Peyer's patch (tissue), 4 donors: ENCODE results near the gene TJP2. TPM values are rescaled to one million over a fixed set of nuclear protein-coding genes. Genes with fewer than 3 reads are reported as not detected.

ENCODE experiments used
- DNase-seq, 3 donors: peaks; one replicate each; pipeline ENCODE4 v3.0.0-alpha.2; 2017 to 2019
- H3K27ac ChIP-seq, 4 donors: fragments of 200-600 bp; sonication (generic); one replicate each; pipeline ENCODE4 v1.5.1; 2016 to 2019
- H3K27me3 ChIP-seq, 2 donors: fragments of 200-600 bp; sonication (generic); one replicate each; pipeline ENCODE4 v1.5.1; 2019
- H3K36me3 ChIP-seq, 3 donors: fragments of 200-600 bp; sonication (generic); one replicate each; pipeline ENCODE4 v1.5.1; 2016 to 2019
- H3K4me1 ChIP-seq, 4 donors: fragments of 200-600 bp; sonication (generic); one replicate each; pipeline ENCODE4 v1.5.1; 2016 to 2019
- H3K4me3 ChIP-seq, 4 donors: fragments of 200-600 bp; sonication (generic); 1 replicate in 3 of 4; 2 replicates in 1 of 4; pipeline ENCODE4 v1.5.1; 2016 to 2019; ENCODE audit warnings: mild to moderate bottlenecking in 1 of 4
- H3K9me3 ChIP-seq, 4 donors: fragments of 200-600 bp; sonication (generic); one replicate each; pipeline ENCODE4 v1.5.1; 2016 to 2019; ENCODE audit warnings: mild to moderate bottlenecking in 1 of 4
- CTCF ChIP-seq, 6 experiments: fragments of 450-650 bp in 4 of 6; fragments of 200-600 bp in 2 of 6; sonication (generic) in 1 of 6; IDR thresholded peaks; one replicate each; pipeline ENCODE4 v1.5.1; 2017 to 2019; ENCODE audit warnings: antibody characterized with exemption in 6 of 6, mild to moderate bottlenecking in 3 of 6, moderate library complexity in 1 of 6
- POLR2A ChIP-seq, 2 donors: fragments of 450-650 bp; IDR thresholded peaks; one replicate each; pipeline ENCODE4 v1.5.1; 2017; ENCODE audit warnings: antibody characterized with exemption in 2 of 2, mild to moderate bottlenecking in 2 of 2, moderate library complexity in 2 of 2
- total RNA-seq, 4 donors: library from RNA; depleted of rRNA; stranded (reverse); fragments of >200 nt; gene quantifications; one replicate each; pipeline ENCODE4 v1.1.0, GENCODE V29; 2016

The TJP2 gene
- total RNA-seq, 4 donors from 2014 or later, result 102 to 405 (median 263) TPM

- Histone ChIP-seq H3K36me3 (no peaks in the 10 kb centered on the region), H3K4me1 (peaks cover 0 to 3% (median 0%) of the 10 kb centered on the region in 4 donors), H3K27me3 (no peaks in the 10 kb centered on the region), H3K27ac (no peak overlapping the region), H3K9me3 (no peaks in the 10 kb centered on the region), H3K4me3 (no peak overlapping the region)
- TF ChIP-seq CTCF (IDR thresholded peaks at IDR 0.05) (no peak), POLR2A (IDR thresholded peaks at IDR 0.05) (no peak)
- DNase-seq, result no peak
These were observed 32.0 kb downstream of the TJP2 start for GRCh38 chr9:69206047-69206446.

- H3K27ac ChIP-seq, result no peak overlapping the region
- no peaks in the 10 kb centered on the region for H3K36me3 ChIP-seq
- H3K4me3 ChIP-seq, result no peak overlapping the region
- DNase-seq, result no peak
- H3K4me1 ChIP-seq, result peaks cover 0 to 3% (median 0%) of the 10 kb centered on the region in 4 donors
- H3K27me3 ChIP-seq, result no peaks in the 10 kb centered on the region
- TF ChIP-seq CTCF (IDR thresholded peaks at IDR 0.05) (no peak), POLR2A (IDR thresholded peaks at IDR 0.05) (no peak)
- H3K9me3 ChIP-seq, result no peaks in the 10 kb centered on the region
These were observed 33.4 kb downstream of the TJP2 start for GRCh38 chr9:69207503-69207902.

GRCh38 chr9:69211424-69212036 lies 37.5 kb downstream of the TJP2 start:
- no peak overlapping the region for H3K27ac ChIP-seq
- DNase-seq, result no peak
- TF ChIP-seq POLR2A (IDR thresholded peaks at IDR 0.05) (no peak), CTCF (IDR thresholded peaks at IDR 0.05) (no peak)

GRCh38 chr9:69213647-69214046 lies 39.6 kb downstream of the TJP2 start:
- no peaks in the 10 kb centered on the region for H3K27me3 ChIP-seq
- H3K27ac ChIP-seq, result no peak overlapping the region
- peaks cover 0 to 29% (median 0%) of the 10 kb centered on the region in 3 donors for H3K36me3 ChIP-seq
- no peak for DNase-seq
- H3K9me3 ChIP-seq, result no peaks in the 10 kb centered on the region
- TF ChIP-seq CTCF (IDR thresholded peaks at IDR 0.05), result no peak
- no peak for TF ChIP-seq POLR2A (IDR thresholded peaks at IDR 0.05)
- no peaks in the 10 kb centered on the region for H3K4me1 ChIP-seq
- no peak overlapping the region for H3K4me3 ChIP-seq

More at GRCh38 chr9:69211424-69212036, 37.5 kb downstream of the TJP2 start:
- H3K9me3 ChIP-seq, result no peaks in the 10 kb centered on the region
- no peaks in the 10 kb centered on the region for H3K4me1 ChIP-seq
- peaks cover 0 to 13% (median 0%) of the 10 kb centered on the region in 3 donors for H3K36me3 ChIP-seq
- no peak overlapping the region for H3K4me3 ChIP-seq
- no peaks in the 10 kb centered on the region for H3K27me3 ChIP-seq

- H3K27ac ChIP-seq, result no peak overlapping the region
- peaks cover 0 to 42% (median 0%) of the 10 kb centered on the region in 3 donors for H3K36me3 ChIP-seq
- no peaks in the 10 kb centered on the region for H3K27me3 ChIP-seq
- H3K9me3 ChIP-seq, result no peaks in the 10 kb centered on the region
- no peak overlapping the region for H3K4me3 ChIP-seq
- no peak for TF ChIP-seq CTCF (IDR thresholded peaks at IDR 0.05)
- no peak for TF ChIP-seq POLR2A (IDR thresholded peaks at IDR 0.05)
- no peaks in the 10 kb centered on the region for H3K4me1 ChIP-seq
- DNase-seq, result no peak
These were observed 40.9 kb downstream of the TJP2 start for GRCh38 chr9:69214939-69215338.
